IPS DF 4.7 (cell line): ENCODE measurements around the gene SMYD4.
"Not testable (repeated sequence)": the region's sequence is repeated elsewhere in the genome, so short reads cannot be mapped to it uniquely, and the experiment has no call there.

Experiments
- DNase-seq: peaks from one replicate; pipeline ENCODE4 v3.0.0-alpha.2; 2013; ENCODE audit warnings: low spot score; ENCODE audit errors: extremely low read depth

Gene SMYD4

DNA sequence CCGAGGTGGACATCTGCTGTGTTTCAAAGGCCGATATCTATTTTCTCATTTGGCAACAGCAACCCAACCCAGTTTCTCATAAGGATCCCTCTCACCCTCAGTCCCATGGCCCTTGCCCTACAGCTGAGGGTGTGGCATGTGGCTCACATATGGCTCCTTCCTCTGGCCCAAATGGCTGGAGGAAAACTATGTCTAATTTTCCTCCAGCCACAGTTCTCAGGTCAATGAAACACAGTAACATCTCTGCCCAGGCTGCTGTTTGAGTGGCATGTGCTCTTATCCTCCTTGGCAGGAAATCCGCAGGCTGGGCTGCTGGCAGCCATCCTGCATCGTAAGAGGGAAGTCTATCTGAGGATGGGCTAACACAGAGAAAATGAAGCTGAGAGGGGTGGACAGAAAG, 43.8 kb downstream of the SMYD4 start:
- DNase-seq, result no peak

- no peak for DNase-seq
These were observed 45.7 kb downstream of the SMYD4 start for GRCh38 chr17:1783834-1784611.

DNA sequence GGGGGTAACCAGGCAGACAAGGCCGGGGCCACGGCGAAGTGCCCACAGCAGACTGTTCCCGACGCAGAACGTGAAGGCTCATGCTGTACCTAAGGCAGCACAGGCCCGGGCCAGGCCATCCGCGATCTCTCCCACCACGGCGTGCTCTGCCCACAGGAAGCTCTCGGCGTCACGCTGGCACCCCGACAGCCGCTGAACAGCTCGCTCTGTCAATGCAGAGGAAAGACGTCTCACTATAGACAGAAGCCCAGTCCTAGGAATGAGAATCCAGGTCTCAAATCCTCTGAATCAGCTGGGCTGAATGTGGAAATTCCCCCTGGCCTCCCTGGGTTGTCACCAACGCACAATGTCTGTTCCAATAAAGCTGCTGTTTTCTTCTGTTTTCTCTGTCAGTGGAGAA, 46.4 kb downstream of the SMYD4 start:
- no peak for DNase-seq

- DNase-seq, result no peak
These were observed 47.5 kb downstream of the SMYD4 start for GRCh38 chr17:1782171-1782567.

GRCh38 chr17:1779571-1780131, 50.1 kb downstream of the SMYD4 start:
- no peak for DNase-seq

DNA sequence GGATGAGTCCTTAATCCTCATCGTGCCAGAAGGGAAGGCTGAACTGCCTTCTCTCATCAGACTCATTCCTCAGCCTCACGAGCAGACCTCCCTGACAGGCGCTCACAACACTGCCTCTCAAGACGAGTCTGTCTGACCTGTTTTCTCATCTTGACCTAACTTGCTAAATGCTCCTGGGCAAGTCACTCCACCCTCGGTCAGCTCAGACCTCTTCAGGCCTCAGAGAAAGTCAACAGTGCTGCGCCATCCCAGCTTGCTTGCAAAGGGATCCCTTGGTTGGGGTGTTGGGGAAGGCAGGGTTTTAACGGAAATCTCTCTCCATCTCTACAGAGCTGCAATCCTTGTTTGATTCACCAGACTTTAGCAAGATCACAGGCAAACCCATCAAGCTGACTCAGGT, 52.8 kb downstream of the SMYD4 start:
- DNase-seq, result no peak

DNA sequence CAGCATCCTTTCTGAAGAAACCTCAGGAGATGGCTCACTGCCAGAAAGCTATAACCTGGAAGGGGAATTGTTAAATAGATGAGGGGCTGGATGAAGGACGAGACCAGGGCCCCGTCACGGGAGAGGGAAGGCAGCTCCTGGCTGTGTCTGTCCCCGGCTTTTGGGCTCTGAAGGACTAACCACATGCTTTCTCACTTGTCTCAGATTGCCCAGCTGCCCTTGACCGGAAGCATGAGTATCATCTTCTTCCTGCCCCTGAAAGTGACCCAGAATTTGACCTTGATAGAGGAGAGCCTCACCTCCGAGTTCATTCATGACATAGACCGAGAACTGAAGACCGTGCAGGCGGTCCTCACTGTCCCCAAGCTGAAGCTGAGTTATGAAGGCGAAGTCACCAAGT, 53.4 kb downstream of the SMYD4 start:
- DNase-seq, result no peak

- DNase-seq, result no peak
These were observed 55.1 kb downstream of the SMYD4 start for GRCh38 chr17:1774390-1775176.

GRCh38 chr17:1773696-1774181, 56.0 kb downstream of the SMYD4 start:
- no peak for DNase-seq

- not testable (repeated sequence) for DNase-seq
These were observed 56.6 kb downstream of the SMYD4 start for GRCh38 chr17:1773000-1773695.

DNA sequence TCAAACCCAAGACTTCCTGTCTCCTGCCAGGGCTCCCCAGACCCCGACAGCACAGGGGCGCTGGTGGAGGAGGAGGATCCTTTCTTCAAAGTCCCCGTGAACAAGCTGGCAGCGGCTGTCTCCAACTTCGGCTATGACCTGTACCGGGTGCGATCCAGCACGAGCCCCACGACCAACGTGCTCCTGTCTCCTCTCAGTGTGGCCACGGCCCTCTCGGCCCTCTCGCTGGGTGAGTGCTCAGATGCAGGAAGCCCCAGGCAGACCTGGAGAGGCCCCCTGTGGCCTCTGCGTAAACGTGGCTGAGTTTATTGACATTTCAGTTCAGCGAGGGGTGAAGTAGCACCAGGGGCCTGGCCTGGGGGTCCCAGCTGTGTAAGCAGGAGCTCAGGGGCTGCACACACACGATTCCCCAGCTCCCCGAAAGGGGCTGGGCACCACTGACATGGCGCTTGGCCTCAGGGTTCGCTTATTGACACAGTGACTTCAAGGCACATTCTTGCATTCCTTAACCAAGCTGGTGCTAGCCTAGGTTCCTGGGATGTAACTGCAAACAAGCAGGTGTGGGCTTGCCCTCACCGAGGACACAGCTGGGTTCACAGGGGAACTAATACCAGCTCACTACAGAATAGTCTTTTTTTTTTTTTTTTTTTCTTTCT, 59.8 kb downstream of the SMYD4 start:
- no peak for DNase-seq

GRCh38 chr17:1767358-1767757, 62.3 kb downstream of the SMYD4 start:
- no peak for DNase-seq

DNA sequence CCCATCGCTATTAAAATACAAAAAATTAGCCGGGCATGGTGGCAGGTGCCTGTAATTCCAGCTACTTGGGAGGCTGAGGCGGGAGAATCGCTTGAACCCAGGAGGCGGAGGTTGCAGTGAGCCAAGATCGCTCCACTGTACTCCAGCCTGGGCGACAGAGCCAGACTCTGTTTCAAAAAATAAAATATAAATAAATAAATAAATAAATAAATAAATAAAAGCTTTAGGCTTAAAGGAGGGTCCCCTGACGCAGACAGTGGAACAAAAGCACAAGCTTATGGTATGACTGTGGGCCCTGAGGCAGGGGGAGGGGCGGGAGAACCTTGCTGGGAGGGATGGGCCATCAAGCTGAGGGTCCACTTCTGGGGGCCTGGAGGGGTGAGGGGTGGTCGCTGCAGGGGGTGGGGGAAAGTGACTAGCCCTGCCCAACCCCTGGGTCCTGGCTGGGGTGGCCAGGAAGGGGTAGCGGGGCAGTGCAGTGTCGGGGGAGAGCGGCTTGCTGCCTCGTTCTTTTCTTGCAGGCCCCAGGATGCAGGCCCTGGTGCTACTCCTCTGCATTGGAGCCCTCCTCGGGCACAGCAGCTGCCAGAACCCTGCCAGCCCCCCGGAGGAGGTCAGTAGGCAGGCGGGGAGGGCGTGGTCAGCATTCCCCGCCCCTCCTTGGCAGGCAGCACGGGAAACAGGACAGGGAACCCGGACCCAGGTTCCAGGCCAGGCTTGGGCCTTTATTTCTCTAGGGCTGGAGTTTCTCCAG, 63.1 kb downstream of the SMYD4 start:
- DNase-seq, result no peak

DNA sequence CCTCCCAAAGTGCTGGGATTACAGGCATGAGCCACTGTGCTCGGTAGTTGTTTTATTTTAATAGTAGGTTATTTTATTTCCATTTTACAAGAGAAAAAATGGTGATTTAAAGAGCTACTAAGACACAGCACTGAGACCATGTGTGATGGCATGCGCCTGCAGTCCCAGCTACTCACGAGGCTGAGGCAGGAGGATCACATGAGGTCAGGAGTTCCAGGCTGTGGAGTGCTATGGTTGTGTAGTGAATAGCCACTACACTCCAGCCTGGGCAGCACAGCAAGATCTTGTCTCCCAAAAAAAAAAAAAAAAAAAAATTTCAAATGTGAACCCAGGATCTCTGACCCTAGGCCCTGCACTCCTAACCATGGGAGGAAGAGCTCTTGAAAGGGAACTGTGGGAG, 64.1 kb downstream of the SMYD4 start:
- DNase-seq, result no peak

- not testable (repeated sequence) for DNase-seq
These were observed 65.0 kb downstream of the SMYD4 start for GRCh38 chr17:1764705-1765104.

DNA sequence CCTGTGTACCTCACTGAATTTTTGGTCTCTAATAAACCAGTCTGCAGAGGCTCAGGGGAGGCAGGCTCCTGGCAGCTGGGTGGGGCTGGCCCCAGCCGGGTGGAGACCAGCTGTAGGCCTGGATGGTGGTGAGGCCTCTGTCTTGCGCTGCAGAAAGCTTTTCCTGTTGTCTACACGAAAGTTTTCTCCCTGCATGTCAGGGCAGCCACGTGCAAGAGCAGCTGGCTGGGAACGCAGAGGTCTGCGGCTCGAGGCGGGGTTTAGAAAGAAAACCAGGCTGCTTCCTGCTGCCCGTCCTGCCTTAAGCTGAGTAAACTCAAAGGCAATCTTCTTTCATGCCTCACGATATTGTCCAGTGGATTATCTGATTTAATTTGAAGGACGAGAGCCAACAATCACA, 65.4 kb downstream of the SMYD4 start:
- no peak for DNase-seq

- no peak for DNase-seq
These were observed 66.5 kb downstream of the SMYD4 start for GRCh38 chr17:1762901-1763898.

DNA sequence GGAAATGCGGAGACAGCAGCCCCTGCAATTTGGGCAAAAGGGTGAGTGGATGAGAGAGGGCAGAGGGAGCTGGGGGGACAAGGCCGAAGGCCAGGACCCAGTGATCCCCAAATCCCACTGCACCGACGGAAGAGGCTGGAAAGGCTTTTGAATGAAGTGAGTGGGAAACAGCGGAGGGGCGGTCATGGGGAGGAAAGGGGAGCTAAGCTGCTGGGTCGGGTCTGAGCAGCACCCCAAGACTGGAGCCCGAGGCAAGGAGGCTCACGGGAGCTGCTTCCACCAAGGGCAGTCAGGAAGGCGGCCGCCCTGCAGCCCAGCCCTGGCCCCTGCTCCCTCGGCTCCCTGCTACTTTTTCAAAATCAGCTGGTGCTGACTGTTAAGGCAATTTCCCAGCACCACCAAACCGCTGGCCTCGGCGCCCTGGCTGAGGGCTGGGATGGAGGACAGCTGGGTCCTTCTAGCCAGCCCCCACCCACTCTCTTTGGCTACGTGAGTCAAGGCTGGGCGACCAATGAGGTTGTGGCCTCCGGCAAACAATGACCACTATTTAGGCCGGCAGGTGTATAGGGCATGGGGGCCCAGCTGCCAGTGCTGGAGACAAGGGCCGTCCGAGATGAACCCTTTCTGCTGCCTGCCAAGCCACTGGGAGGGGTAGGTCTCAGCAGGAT, 67.3 kb downstream of the SMYD4 start:
- DNase-seq, result no peak

- no peak for DNase-seq
These were observed 70.2 kb downstream of the SMYD4 start for GRCh38 chr17:1759529-1759928.
